Fibroblast of lung (primary cell): ENCODE results near the gene SYT4.

Experiments used
- CTCF ChIP-seq, 2 donors: IDR thresholded peaks in 1 of 2; conservative IDR thresholded peaks in 1 of 2; 1 replicate in 1 of 2; 2 replicates in 1 of 2; pipeline ENCODE4 v1.5.1; 2011 to 2012; ENCODE audit warnings: low read length in 2 of 2, control low read depth in 1 of 2, inconsistent platforms in 1 of 2, low read depth in 1 of 2, mild to moderate bottlenecking in 1 of 2
- EZH2 ChIP-seq: IDR thresholded peaks from 2 replicates; pipeline ENCODE4 v1.5.1; 2012; ENCODE audit warnings: low read length, control low read depth, mild to moderate bottlenecking; ENCODE audit errors: missing control alignments

- TF ChIP-seq CTCF (conservative IDR thresholded peaks at IDR 0.05 in 1 of 2, IDR thresholded peaks at IDR 0.05 in 1 of 2; ENCODE audit: low read depth in 1 of 2, low read length in 2 of 2) = no peak
- no peak for TF ChIP-seq EZH2
These were observed 1.9 kb upstream of the SYT4 start for GRCh38 chr18:43279015-43279744.
